Right ventricle myocardium inferior (tissue), 1 donor: ENCODE results near the gene GFY. TPM values are rescaled to one million over a fixed set of nuclear protein-coding genes. Genes with fewer than 3 reads are reported as not detected.
A peak's percentile ranks its signal among the peaks of the same experiment; 100 is the strongest.

Experiments used
- ATAC-seq: fragments of 200-7000 bp; cut with Tn5 transposase; one replicate; pipeline ENCODE4 v1.9.1; 2020; ENCODE audit warnings: mild to moderate bottlenecking, moderate library complexity
- DNase-seq: peaks from one replicate; pipeline ENCODE4 v3.0.0; 2021; ENCODE audit errors: missing footprints
- intact Hi-C: fragments of 100-400 bp; cut with DNase I; formaldehyde crosslinking; loops from one replicate; pipeline ENCODE4 v1.11.0; 2022
- total RNA-seq: library from RNA; stranded (reverse); fragmentation: NEBNext Ultra II Directional; extraction: Animal tissue kit (Norgen Biotek cat#: 25700); gene quantifications from one replicate; pipeline ENCODE4 v1.2.1, GENCODE V29; 2021
- donor health status: DM: no; HTN: yes; CAD: no; lungs with severe emphysema.

GFY gene
- total RNA-seq, 1 donor from 2014 or later: not detected

- intact Hi-C loops: no loop called here
- no peak for DNase-seq
- no peak for ATAC-seq
These were observed 869 bp downstream of the GFY start for GRCh38 chr19:49425922-49426592.

GRCh38 chr19:49427339-49427738, 2.2 kb downstream of the GFY start:
- ATAC-seq: no peak
- DNase-seq: no peak
- intact Hi-C loops: no loop called here

- no peak for DNase-seq
- ATAC-seq: no peak
- intact Hi-C loops: no loop called here
These were observed 2.8 kb downstream of the GFY start for GRCh38 chr19:49427855-49428546.

- DNase-seq: no peak
- ATAC-seq: no peak
- intact Hi-C loops: no loop called here
These were observed 3.6 kb downstream of the GFY start for GRCh38 chr19:49428547-49429451.

DNA sequence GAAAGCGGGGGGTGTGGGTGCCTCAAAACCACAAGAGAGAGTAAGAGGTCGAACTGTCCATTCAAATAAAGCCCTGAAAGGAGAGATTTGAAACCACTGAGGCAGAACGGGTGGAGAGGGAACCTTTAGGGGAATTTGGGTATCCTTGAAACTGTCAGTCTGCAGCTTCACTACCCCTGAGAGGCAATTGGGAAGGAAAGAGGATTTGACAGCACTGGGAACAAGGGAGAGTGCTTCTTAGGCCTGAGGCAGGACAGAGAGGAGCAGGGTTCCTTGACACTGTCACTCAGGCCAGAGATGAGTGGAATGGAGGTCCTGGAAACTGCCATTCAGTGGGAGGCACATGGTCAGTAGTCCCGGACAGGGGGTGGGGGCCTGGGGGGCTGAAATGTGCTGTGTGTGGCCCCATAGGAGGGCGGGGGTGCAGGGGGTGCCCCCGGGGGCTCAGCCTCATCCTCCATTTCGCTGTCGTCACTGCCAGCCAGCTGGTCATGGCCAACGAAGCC, 5.0 kb downstream of the GFY start:
- no peak for DNase-seq
- ATAC-seq: no peak
- intact Hi-C loops: no loop called here

DNA sequence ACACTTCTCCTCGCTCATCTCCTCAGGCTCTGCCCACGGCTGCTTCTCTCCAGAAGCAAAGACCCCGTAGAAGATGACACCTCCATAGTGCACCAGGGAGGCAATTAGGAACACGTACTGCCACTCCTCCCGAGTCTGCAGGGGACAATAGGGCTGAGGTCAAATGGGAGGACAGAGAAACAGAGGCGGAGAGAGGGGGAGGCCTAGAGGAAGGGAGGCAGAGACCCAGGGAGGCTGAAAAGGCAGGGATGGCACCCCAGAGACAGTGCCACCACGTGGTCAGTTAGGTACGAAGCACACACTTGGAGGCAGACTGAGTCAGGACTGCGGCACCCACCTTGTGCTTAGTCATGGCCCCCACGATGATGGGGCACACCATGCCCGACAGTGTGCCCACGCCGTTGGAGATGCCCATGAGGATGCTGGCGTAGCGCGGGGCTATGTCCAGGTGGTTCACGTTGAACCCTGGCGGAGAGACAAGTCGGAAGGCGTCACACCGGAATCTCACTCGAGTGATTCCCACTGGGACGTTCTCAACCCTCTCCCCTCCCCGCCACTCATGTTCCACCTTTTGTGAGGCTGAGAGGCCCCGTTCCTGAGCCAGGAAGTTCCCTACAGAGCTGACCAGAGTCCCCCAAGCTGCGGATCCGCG, 5.6 kb downstream of the GFY start:
- intact Hi-C loops: no loop called here
- no peak for DNase-seq
- no peak for ATAC-seq

GRCh38 chr19:49431330-49431749, 6.2 kb downstream of the GFY start:
- ATAC-seq: no peak
- intact Hi-C loops: no loop called here
- DNase-seq: no peak

GRCh38 chr19:49432141-49433073, 7.2 kb downstream of the GFY start:
- ATAC-seq (no peak), DNase-seq (no peak)
- intact Hi-C loops: no loop called here

DNA sequence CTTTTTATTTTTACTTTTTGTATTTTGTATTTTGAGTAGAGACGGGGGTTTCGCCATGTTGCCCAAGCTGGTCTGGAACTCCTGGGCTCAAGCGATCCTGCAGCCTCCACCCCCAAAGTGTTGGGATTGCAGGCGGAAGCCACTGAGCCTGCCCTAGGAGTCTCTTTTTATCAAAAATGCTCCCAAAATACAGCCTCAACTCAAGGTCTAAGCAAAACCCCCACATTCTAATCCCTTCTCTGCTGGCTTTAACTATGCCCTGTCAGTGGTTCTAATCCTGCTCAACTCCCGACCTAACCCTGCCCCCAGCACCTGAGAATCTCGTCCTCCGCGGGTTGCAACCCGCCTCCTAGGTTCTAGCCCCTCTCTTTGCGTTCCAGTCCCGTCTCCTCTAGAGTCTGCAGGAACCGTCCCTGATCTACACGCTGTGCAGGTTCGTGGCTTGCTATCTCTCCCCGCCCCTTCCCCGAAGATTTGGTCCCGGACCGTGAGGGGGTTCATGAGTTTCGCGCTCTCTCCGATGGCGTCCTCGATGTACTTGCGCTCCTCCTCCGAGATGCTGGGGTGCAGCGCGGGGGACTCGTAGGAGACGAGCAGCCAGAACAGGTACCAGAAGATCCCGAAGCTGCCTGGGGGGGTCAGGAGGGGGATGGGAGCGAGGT, 8.2 kb downstream of the GFY start:
- DNase-seq (no peak), ATAC-seq (no peak)
- intact Hi-C loops: no loop called here

DNA sequence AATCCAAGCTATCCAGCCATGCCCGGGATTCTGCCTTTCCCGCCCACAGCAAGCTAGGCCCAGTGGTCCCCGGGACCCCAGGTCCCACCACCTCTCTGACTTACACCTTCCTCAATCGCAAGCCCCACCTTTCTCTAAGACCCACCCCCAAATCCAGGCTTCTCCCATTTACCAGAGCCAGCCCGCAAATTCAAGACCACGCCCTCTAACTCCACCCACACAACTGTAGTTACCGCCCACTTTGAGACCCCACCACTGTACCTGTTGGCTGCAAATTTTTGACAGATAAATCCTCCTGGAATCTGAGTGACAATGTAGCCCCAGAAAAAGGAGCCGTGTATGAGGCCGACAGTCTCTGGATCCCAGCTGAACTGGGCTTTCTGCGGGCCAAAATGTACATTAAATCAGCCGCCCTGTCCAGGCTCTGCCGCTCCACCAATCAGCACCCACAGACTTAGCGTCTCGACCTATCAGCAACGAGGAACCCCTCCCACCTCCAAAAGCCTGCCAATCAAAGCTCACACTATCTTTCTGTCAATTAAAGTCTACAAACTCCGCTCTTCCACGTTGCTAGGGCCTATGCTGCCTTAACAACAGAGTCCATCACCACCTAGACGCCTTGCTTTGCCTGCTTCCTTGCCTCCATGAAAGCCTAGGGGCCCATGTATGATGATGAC, 9.9 kb downstream of the GFY start:
- no peak for DNase-seq
- intact Hi-C loops: no loop called here
- no peak for ATAC-seq

- intact Hi-C loops: no loop called here
- ATAC-seq: no peak
- no peak for DNase-seq
These were observed 10.5 kb downstream of the GFY start for GRCh38 chr19:49435670-49436069.

- peak; percentile 75 for DNase-seq
- ATAC-seq: no peak
- intact Hi-C loops: no loop called here
These were observed 11.3 kb downstream of the GFY start for GRCh38 chr19:49436381-49437017.

- DNase-seq (peak; percentile 9), ATAC-seq (no peak)
- intact Hi-C loops: no loop called here
These were observed 12.0 kb downstream of the GFY start for GRCh38 chr19:49437231-49437630.

GRCh38 chr19:49438261-49438660, 13.1 kb downstream of the GFY start:
- intact Hi-C loops: no loop called here
- ATAC-seq (no peak), DNase-seq (peak; percentile 2)

- DNase-seq (no peak), ATAC-seq (no peak)
- intact Hi-C loops: no loop called here
These were observed 14.6 kb downstream of the GFY start for GRCh38 chr19:49439836-49440235.

GRCh38 chr19:49440439-49441209, 15.4 kb downstream of the GFY start:
- ATAC-seq (no peak), DNase-seq (peak; percentile 44)
- intact Hi-C loops: no loop called here
